Hematopoietic multipotent progenitor cell treated with erythropoietin and hydrocortisone succinate and interleukin-3 and kit ligand, for 17 days (in vitro differentiated cells): ENCODE data around the gene SLC15A3.
"Not testable (repeated sequence)": the region's sequence is repeated elsewhere in the genome, so short reads cannot be mapped to it uniquely, and the experiment has no call there.

ENCODE experiments used
- DNase-seq: peaks from one replicate; pipeline ENCODE4 v3.0.0-alpha.2; 2015; ENCODE audit warnings: low spot score

The SLC15A3 gene

DNA sequence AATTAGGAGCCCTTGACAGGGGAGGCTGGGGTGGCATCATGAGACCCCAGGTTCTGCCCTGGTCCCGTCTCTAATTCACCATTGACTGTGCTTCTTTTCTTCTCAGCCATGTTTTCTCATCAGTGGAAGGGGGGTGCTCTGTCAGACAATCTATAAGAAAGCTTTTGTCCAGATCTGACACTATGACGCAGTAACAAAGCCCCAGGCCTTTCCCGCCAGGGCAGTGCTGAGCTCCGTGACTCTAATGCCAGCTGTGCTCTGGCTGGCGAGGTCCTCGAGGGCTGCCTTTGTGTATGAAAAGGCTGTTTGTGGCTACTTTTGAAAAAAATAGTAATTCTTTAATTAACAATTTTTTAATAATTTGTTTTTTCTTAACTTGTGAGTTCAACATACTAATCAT is 22.8 kb upstream of the SLC15A3 start:
- DNase-seq = no peak

DNA sequence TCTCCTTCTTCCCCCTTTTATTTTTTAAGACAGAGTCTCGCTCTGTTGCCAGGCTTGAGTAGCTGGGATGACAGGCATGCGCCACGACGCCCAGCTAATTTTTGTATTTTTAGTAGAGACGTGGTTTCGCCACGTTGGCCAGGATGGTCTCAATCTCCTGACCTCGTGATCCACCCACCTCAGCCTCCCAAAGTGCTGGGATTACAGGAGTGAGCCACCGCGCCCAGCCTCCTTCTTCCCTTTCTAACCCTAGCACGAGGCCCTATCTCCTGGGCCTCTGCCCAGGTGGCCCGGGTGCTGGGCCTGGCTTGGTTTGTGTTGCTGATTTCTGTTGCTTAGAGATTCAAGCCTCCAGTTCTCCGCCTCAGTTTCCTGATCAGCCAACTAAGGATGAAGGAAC is 22.3 kb upstream of the SLC15A3 start:
- not testable (repeated sequence) for DNase-seq

DNA sequence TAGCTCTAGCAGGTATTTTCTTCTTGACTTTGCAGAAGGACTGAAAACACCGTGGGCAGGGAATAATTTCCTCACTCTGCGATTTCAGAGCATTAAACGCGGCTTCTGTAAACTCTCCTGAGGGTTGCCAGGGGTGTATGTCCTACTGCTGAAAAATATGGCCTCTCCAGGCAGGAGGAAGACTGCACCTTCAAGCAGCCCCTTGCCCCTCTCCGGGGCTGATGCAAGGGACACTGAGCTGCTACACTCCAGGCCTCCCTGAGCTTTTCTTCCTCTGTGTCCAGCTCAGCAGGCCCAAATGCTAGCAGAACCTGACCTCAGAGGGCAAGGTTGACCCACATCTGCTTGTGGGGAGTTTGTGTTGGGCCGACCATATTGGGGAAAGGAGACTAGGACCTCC is 21.7 kb upstream of the SLC15A3 start:
- no peak for DNase-seq

DNA sequence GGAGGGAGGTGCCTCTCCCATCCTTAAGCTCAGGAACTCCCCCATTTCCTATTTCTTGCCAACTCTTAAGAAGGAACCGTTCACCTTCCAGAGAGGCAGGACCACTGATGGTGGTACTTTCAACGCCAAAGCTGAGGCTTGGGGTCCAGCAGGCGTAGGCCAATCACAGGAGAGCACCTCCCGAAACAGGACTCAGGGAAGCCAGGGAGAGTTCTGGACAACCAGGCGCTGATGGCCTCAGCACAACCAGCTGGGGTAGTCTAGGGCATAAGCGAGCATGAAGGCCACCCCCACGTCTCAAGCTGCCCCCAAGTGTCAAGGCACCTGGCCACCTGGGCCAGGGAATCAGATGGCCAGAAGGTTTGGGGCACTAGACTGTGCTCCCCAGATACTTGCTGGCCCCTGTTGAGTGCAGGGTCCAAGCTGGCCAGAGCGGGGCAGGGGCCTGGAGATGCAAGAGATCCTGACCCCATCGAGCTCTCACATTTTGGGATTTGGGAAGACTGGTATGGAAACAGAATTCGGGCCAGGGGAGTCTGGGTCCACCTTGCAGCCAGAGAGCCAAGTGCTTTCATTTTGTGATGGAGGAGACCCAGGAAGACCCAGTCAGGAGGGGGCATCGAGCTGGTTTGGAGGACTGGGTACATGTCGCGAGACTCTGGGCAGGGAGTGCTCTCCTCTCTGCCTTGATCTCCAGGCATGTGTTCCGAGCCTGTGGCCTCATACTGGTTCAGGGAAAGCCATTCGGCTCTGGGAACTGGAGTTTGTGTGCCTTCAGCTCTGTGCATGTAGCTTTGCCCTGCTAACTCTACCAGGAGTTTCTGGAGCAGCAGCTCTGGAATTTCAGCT is 20.4 kb upstream of the SLC15A3 start:
- no peak for DNase-seq

DNA sequence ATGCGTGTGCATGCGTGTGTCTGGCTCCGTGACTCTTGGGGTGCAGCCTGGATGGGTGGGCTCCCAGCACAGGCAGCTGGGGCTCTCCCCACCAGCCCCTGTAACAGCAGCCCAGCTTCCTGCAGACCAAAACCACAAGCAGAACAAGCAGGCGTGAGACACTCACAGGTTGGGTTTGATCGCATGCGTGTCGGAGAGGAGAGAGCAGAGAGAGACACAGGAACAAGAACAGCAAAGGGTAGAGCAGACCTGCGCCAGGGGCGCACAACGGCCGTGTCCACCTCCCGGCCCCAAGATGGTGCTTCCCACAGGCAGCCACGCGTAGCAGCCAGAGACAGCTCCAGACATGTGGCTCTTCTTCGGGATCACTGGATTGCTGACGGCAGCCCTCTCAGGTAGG is 19.5 kb upstream of the SLC15A3 start, which contains the start of gene CD6:
CD6 (plus strand) TSS at position 161 of the 400 bp plus-strand sequence; CDS start at position 347, 186 bp downstream.
- DNase-seq = no peak

DNA sequence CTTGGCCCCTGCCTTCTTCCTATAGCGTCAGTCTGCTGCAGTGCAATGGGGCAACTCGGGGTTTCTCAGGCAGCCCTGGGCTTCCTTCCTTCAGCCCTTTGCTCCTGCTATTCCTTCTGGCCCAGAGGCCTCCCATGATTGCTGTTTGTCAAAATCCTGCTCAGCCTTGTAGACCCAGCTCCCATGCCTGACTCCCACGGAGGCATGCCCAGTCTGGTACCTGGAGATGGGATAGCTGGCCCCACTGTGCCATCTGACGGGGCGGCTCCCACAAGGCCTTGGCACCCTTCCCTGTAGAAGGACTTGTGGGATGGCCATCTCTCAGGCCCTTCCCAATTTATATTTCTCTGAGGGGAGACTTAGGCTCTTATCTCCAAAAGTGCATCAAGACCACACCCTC is 18.9 kb upstream of the SLC15A3 start:
- DNase-seq = no peak

DNA sequence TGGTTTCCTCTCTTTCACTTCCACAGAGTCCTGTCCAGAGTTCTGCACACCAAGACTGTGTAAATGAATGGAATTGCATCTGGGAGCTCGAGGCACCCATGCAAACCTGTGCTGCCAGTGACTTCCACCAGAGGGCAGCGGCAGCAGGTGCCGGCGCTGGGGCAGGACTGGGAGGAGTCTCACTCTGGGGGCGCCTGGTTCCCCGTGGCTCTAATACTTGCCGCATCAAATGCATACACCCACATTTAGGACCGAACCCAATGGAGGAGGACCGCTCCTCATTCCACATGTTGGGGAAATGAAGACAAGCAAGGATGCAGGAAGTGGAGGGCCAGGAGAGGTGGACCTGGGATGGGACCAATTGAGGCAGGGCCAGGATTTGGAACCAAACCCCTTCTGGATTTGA is 18.4 kb upstream of the SLC15A3 start:
- DNase-seq = peak; percentile 10

DNA sequence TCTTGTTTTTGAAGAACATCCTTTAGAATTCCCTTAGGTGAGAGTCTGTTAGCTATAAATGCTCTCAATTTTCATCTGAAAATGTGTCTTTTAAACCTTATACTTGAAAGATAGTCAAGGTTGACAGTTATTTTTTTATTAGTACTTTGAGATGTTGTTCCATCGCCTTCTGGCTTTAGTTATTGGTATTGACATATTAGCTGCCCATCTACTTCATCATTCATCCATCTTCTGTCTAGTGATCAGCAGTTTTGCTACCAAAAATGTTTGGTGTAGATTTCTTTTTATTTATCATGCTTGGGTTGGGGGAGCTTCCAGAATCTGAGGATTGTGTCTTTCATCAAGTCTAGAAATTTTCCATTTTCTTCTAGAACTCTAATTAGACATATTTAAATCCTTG is 16.2 kb upstream of the SLC15A3 start:
- DNase-seq = no peak

DNA sequence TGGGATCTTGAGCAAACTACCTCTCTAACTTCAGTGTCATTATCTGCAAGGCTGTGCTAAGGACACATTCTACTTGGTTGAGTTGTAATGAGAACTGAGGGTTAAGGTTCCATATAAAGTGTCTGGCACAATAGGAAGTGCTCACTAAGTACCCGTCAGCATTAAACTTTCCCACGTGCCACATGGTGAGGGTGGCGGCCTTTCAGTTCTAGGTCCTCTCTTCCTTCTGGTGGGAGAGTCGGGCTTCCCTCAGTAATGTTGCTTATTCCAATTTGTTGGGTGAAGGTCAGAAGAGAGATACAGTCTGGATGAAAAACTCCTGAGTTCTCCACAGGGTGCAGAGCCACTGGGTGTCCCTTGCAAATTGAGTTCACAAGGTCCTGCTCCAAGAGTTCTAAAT is 14.9 kb upstream of the SLC15A3 start:
- DNase-seq = no peak

DNA sequence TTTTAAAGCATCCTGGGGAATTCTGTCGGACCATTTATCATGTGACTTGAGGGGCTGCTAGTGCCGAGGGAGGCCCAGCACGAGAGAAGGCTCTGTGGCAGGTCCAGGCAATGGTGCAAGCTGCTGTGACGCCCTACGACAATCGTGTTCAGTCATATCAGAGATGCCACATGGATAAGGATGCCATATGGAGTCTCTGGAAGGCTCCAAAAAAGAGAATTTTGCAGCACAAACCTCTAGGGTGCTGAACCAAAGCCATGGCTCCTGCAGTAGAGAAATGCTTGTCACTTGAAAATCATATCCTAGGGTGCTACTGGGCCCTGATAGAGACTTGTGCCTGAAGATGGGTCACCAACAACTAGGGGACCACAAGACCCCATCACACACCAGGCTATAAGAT is 12.8 kb upstream of the SLC15A3 start:
- DNase-seq = no peak

DNA sequence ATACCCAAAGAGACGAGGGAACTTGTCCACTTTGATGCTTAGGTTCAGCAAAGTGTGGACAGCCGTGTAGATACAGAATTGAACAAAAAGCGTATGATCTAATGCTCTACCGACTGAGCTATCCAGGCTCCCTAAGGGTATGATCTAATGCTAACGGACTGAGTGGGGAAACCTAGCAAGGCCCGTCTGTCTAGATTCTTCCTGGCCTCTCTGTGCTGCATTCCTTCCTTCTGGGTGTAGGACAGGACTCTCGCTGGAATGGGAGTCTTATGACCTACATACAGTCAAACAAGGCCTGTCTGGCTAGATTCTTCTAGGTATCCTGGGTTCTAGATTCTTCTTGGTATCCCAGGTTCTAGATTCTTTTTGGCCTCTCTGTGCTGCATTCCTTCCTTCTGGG is 8.4 kb upstream of the SLC15A3 start:
- DNase-seq = no peak

DNA sequence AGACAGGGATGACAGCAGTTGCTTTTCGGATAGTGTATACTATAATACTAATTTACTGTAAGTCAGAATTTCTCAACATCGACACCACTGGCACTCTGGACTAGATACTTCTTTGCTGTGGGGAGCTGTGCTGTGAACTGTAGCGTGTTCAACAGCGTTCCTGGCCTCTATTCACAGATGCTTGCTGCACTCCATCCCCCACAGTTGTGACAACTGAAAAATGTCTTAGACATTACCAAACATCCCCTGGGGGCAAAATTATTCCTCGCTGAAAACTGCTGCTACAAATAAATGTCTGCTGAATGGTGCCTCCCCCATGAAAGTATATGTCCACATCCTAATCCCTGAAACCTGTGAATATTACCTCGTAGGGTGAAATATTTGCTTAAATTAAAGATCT is 7.5 kb upstream of the SLC15A3 start:
- DNase-seq = no peak

DNA sequence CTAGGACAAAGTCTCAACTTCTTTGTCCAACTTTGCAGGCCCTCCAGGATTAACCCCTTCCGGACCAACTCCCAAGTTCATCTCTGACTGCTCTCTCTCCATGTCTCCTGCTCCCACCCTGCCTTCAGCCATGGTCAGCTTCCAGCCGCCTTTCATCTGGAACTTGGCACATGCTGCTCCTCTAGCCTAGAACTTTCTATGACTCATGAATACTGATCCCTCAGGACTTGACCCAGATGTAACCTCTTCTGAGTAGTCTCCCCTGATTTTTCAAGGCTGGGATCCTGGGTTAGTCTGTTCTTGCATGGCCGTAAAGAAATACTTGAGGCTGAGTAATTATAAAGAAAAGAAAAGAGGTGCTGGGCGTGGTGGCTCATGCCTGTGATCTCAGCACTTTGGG is 5.2 kb upstream of the SLC15A3 start:
- DNase-seq = no peak

DNA sequence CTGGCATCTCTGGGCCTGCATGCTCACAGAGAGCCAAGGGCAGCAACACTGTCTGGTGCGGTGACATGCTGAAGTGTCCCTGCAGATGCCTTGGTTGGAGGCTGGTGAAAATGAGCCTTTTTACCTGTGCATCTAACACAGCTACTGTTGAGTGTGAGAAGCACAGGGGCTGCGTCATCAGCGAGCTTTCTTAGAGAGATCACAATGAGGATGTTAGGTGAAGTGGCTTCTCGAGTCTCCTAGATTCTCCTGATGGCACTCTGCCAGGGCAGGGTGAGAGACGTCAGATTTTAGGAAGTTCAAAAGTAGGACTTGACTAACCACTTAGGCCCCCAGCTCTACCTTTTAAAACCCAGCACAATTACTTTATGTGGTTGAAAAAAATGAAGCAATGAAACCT is 3.6 kb upstream of the SLC15A3 start:
- DNase-seq = no peak

DNA sequence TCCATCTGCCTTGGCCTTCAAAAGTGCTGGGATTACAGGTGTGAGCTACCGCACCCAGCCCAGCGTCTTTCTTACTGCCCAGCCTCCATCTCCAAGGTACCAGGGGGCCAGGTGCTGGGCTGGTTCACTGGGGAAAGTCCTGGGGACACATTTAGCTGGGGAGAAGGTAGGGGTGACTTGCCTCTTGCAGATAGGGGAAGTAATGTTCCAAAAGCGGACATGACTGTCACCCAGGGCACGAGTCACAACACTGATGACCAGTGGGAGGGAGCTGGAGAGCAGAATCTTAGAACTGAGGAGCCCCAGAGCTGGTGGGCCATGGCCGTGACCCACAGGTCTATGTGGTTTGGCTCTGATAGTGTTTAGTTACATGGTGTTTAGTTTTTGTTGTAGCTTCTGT is 2.4 kb upstream of the SLC15A3 start:
- no peak for DNase-seq

DNA sequence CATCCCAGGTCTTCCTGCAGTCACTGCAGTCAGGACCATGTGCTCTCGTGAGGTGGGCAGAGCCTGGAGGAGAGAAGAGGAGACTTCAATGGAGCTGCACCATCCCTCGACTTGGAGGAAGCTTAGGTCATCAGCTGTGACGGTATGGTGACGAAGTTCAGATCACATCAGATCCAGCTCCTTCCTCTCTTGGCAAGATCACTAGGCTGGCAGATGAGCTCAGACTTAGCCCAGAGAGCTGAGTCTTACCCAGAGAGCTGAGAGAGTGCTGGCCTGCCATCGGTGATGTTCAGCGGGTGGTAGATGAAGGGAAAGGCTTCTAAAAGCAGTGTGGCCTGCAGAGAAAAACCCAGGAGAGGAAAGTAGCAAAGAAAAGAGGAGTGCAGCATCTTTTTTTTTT is 1.8 kb upstream of the SLC15A3 start:
- DNase-seq = no peak

DNA sequence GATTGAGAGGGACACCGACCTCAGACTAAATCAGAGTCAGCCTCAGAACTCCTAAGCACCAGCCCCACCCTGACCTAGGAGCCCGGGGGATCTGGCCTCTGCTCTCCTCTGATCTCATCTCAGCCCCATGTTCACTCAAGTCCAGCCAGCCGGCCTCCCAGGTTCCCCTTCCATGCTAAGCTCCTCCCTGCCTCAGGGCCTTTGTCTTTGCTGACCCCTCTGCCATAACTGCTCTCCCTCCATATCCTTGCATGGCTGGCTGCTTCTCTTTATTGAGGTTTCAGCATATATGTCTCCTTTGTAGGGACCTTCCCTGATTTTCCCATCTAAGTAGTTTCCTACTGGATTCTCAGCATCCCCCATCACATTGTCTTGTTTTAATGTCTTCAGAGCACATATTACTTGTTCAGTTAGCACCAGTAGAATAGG is 780 bp upstream of the SLC15A3 start:
- no peak for DNase-seq

DNA sequence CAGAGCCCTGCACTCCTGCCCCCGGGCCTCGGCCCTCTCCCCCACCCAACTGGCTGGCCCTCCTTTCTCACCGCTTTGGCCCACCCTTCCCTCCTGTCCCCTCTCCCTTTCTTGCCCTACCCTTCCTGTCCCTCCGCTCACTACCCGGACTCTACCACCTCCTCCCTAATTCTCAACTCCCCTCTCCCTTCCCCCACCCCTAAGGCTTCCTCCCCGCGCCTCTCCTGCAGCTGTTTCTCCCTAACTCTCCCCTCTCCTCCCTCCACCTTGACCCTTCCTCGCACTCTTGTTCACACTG is 421 bp downstream of the SLC15A3 start:
- DNase-seq = no peak

DNA sequence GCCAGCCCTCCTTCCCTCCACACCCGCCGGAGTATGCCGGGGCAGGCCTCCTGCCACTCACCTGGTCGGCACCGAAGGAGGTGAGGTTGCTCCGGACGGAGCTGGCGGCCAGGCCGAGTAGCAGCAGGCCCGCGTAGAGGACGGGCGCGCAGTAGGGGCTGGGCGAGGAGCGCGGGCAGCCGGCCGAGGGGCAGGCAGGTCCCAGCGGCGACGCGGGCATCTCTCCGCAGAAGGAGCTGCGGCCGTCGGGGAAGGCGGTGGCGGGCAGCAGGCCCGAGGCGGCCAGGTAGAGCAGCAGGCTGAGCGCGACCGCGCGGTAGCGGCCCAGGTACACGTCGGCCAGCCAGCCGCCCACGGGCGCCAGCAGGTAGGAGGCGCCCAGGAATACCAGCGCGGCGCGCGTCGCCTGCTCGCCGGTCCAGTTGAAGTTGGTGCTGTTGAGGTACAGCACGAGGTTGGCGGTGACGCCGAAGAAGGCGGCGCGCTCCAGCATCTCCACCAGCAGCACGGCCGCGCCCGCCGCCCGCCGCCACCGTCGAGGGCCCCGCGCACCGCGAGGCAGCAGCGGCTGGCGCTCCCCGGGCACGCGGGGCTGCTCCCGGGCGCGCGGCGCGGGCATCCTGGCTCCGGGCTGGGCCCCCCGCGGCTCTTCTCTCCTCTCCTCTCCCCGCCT is 907 bp downstream of the SLC15A3 start:
- no peak for DNase-seq

DNA sequence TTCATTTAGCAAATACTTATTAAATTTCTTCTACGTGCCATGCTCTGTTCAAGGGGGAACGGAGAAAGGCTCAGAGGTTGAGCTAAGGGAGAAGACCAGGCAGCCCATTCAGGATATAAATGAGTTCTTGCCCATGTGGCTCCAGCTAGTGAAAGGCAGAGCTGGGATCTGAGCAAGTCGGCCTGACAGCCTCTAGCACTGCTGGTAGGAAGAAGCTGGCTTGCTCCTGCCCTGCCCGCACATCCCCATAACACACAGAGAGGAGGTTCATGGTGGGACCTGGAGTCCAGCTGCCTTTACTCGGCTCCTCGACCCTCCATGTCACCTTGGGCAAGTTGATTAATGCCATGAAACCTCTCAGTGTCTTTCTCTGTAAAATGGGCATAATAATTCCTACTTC is 2.0 kb downstream of the SLC15A3 start:
- no peak for DNase-seq

DNA sequence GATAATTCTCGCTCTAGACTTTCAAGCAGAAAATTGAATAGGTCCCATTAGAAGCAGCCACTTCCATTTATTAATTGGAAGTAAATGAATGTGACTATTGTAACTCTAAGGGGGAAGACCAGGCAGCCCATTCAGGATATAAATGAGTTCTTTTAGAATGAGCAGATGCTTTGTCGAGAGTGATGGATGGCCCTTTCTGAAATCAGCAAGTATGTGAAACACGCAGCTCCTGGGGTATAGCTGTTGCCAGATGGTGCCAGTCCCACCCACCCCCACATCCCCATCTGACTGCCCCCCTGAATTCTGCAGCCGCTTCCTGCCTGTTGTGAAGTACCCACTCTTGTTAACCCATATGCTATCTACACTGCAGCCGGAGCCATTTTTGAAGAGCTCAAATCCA is 3.7 kb downstream of the SLC15A3 start:
- DNase-seq = no peak

DNA sequence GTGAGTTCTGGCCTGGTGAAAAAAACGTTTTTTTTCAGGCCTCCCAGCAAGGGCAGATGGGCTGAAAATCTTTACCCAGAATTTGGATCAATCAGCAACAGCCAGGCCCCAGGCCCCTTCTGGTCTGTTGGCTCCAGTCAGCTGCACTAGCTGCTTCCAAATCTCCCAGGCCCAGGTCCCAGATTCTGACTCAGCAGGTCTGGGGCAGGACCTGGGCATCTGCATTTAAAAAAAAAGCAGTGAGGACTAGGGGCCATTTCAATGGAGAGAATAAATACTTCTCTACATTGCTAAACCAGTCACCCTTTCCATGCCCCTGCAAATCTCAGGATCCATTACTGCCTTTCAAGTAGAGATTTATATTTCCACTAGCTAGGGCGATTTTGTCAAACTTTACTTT is 4.3 kb downstream of the SLC15A3 start:
- DNase-seq = no peak

DNA sequence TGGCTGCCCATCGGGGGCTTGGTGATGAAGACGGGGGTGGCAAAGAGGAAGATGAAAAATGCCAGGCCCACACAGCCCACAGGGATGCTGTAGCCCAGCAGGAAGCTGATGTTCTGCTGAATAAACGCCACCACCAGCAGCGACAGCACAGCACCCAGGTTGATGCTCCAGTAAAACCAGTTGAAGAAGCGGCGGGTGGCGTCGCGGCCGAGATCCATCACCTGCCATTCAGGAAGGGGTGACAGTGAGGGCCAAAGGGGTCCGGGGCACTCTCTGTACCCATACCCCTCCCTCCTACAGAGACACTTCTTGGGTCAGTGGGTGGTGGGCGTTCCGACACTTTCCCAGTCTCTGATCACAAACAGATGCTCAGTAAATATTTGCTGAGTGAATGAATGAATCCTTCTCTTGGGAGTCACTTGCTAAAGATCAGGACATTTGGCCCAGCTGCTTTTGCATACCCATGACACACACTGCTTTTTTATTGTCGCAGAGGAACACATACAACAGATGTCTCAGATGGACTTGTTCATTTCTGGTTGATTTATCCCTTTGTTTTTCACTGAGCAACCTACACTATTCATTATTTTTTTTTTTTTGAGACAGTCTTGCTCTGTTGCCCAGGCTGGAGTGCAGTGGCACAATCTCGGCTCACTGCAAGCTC is 5.2 kb downstream of the SLC15A3 start:
- DNase-seq = no peak
